GM18505 (cell line): ENCODE measurements around the gene POMT1.

Experiments used
- ATAC-seq: cut with Tn5 transposase; IDR thresholded peaks from one replicate; pipeline ENCODE4 v1.9.1; 2021; ENCODE audit not compliant: unreplicated experiment
- POLR2A ChIP-seq: IDR thresholded peaks from 4 replicates; pipeline ENCODE4 v1.6.1; 2011; ENCODE audit warnings: borderline replicate concordance; ENCODE audit not compliant: insufficient read depth, insufficient read length; ENCODE audit errors: extremely low read depth

The POMT1 gene

DNA sequence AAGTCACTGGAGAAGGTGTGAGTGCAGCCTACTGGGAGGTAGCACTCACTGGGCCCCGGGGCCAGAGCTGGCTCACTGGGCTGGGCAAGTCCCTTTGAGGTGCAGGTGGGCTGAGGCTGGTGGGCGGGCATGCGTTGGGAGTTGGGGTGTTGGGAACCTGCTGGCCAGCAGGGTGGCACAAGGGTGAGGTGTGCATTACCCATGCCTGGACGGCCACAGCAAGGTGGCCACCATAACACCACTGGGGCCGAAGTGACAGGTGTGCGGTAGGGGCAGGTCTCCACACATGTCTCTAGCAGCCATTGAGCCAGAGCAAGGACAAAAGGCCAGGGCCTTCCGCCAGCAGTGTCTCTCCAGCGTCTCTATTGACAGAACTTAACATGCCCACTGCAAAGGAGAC is 65.2 kb downstream of the POMT1 start:
- TF ChIP-seq POLR2A: no peak
- no peak for ATAC-seq
